ENCODE measurements around the gene RPS6KL1.

The RPS6KL1 gene

GRCh38 chr14:74961238-74961911 lies 38.3 kb upstream of the RPS6KL1 start:
- DNase-seq (ENCODE audit: insufficient read length, low spot score) (no peak), FAIRE-seq (no peak)
- no peak for TF ChIP-seq SPI1 (IDR thresholded peaks at IDR 0.05; ENCODE audit: low read depth, low read length)
- TF ChIP-seq POLR2AphosphoS5 (IDR thresholded peaks at IDR 0.05; ENCODE audit: low read depth, low read length) = no peak
- no peak for TF ChIP-seq POLR2A (IDR thresholded peaks at IDR 0.05; ENCODE audit: low read depth, low read length)
- TF ChIP-seq PAX5 (IDR thresholded peaks at IDR 0.05; ENCODE audit: insufficient read depth, low read length, severe bottlenecking) = no peak
- TF ChIP-seq TAF1 (IDR thresholded peaks at IDR 0.05; ENCODE audit: low read depth, low read length) = no peak
- TF ChIP-seq POU2F2 (IDR thresholded peaks at IDR 0.05; ENCODE audit: low read depth, low read length) = no peak

- no peak for TF ChIP-seq SPI1 (IDR thresholded peaks at IDR 0.05; ENCODE audit: low read depth, low read length)
- no peak for TF ChIP-seq TAF1 (IDR thresholded peaks at IDR 0.05; ENCODE audit: low read depth, low read length)
- no peak for TF ChIP-seq PAX5 (IDR thresholded peaks at IDR 0.05; ENCODE audit: insufficient read depth, low read length, severe bottlenecking)
- no peak for TF ChIP-seq POU2F2 (IDR thresholded peaks at IDR 0.05; ENCODE audit: low read depth, low read length)
- TF ChIP-seq POLR2AphosphoS5 (IDR thresholded peaks at IDR 0.05; ENCODE audit: low read depth, low read length) = no peak
- TF ChIP-seq POLR2A (IDR thresholded peaks at IDR 0.05; ENCODE audit: low read depth, low read length) = no peak
- DNase-seq (ENCODE audit: insufficient read length, low spot score) = no peak
- no peak for FAIRE-seq
These were observed 37.7 kb upstream of the RPS6KL1 start for GRCh38 chr14:74960736-74961135.

GRCh38 chr14:74959596-74960180 lies 36.6 kb upstream of the RPS6KL1 start:
- DNase-seq (ENCODE audit: insufficient read length, low spot score) (no peak), FAIRE-seq (no peak)
- TF ChIP-seq POU2F2 (IDR thresholded peaks at IDR 0.05; ENCODE audit: low read depth, low read length) = no peak
- peak; percentile 49; the same call in 1 of the 2 replicates for TF ChIP-seq SPI1 (IDR thresholded peaks at IDR 0.05; ENCODE audit: low read depth, low read length)

GRCh38 chr14:74956280-74957072 lies 33.4 kb upstream of the RPS6KL1 start:
- DNase-seq (ENCODE audit: insufficient read length, low spot score) (no peak), FAIRE-seq (no peak)
- no peak for TF ChIP-seq POLR2A (IDR thresholded peaks at IDR 0.05; ENCODE audit: low read depth, low read length)
- TF ChIP-seq TAF1 (IDR thresholded peaks at IDR 0.05; ENCODE audit: low read depth, low read length) = no peak
- TF ChIP-seq SPI1 (IDR thresholded peaks at IDR 0.05; ENCODE audit: low read depth, low read length) = no peak
- TF ChIP-seq PAX5 (IDR thresholded peaks at IDR 0.05; ENCODE audit: insufficient read depth, low read length, severe bottlenecking) = no peak
- TF ChIP-seq POU2F2 (IDR thresholded peaks at IDR 0.05; ENCODE audit: low read depth, low read length) = no peak
- TF ChIP-seq POLR2AphosphoS5 (IDR thresholded peaks at IDR 0.05; ENCODE audit: low read depth, low read length) = no peak

GRCh38 chr14:74956027-74956279 lies 32.9 kb upstream of the RPS6KL1 start:
- TF ChIP-seq POLR2AphosphoS5 (IDR thresholded peaks at IDR 0.05; ENCODE audit: low read depth, low read length) (no peak), POU2F2 (IDR thresholded peaks at IDR 0.05; ENCODE audit: low read depth, low read length) (no peak), TAF1 (IDR thresholded peaks at IDR 0.05; ENCODE audit: low read depth, low read length) (no peak), SPI1 (IDR thresholded peaks at IDR 0.05; ENCODE audit: low read depth, low read length) (no peak), PAX5 (IDR thresholded peaks at IDR 0.05; ENCODE audit: insufficient read depth, low read length, severe bottlenecking) (no peak), POLR2A (IDR thresholded peaks at IDR 0.05; ENCODE audit: low read depth, low read length) (no peak)
- FAIRE-seq (no peak), DNase-seq (ENCODE audit: insufficient read length, low spot score) (no peak)

- TF ChIP-seq TAF1 (IDR thresholded peaks at IDR 0.05; ENCODE audit: low read depth, low read length) (no peak), PAX5 (IDR thresholded peaks at IDR 0.05; ENCODE audit: insufficient read depth, low read length, severe bottlenecking) (no peak), POU2F2 (IDR thresholded peaks at IDR 0.05; ENCODE audit: low read depth, low read length) (no peak), POLR2AphosphoS5 (IDR thresholded peaks at IDR 0.05; ENCODE audit: low read depth, low read length) (no peak), SPI1 (IDR thresholded peaks at IDR 0.05; ENCODE audit: low read depth, low read length) (no peak), POLR2A (IDR thresholded peaks at IDR 0.05; ENCODE audit: low read depth, low read length) (no peak)
- peak; percentile 9 for FAIRE-seq
- DNase-seq (ENCODE audit: insufficient read length, low spot score) = no peak
These were observed 32.4 kb upstream of the RPS6KL1 start, which contains the start of gene PGF for GRCh38 chr14:74955229-74956026. Gene PGF, minus strand, starts transcription at chr14:74955597. Its CDS starts 355 bp downstream, at chr14:74955242.

GRCh38 chr14:74954947-74955228 lies 31.8 kb upstream of the RPS6KL1 start:
- DNase-seq (ENCODE audit: insufficient read length, low spot score) = no peak
- no peak for TF ChIP-seq TAF1 (IDR thresholded peaks at IDR 0.05; ENCODE audit: low read depth, low read length)
- no peak for TF ChIP-seq POU2F2 (IDR thresholded peaks at IDR 0.05; ENCODE audit: low read depth, low read length)
- TF ChIP-seq POLR2AphosphoS5 (IDR thresholded peaks at IDR 0.05; ENCODE audit: low read depth, low read length) = no peak
- no peak for TF ChIP-seq SPI1 (IDR thresholded peaks at IDR 0.05; ENCODE audit: low read depth, low read length)
- no peak for TF ChIP-seq PAX5 (IDR thresholded peaks at IDR 0.05; ENCODE audit: insufficient read depth, low read length, severe bottlenecking)
- FAIRE-seq = no peak

GRCh38 chr14:74954232-74954946 lies 31.3 kb upstream of the RPS6KL1 start:
- FAIRE-seq = no peak
- no peak for DNase-seq (ENCODE audit: insufficient read length, low spot score)
- no peak for TF ChIP-seq POLR2AphosphoS5 (IDR thresholded peaks at IDR 0.05; ENCODE audit: low read depth, low read length)
- no peak for TF ChIP-seq PAX5 (IDR thresholded peaks at IDR 0.05; ENCODE audit: insufficient read depth, low read length, severe bottlenecking)
- no peak for TF ChIP-seq POU2F2 (IDR thresholded peaks at IDR 0.05; ENCODE audit: low read depth, low read length)
- TF ChIP-seq POLR2A (IDR thresholded peaks at IDR 0.05; ENCODE audit: low read depth, low read length) = no peak
- TF ChIP-seq TAF1 (IDR thresholded peaks at IDR 0.05; ENCODE audit: low read depth, low read length) = no peak
- TF ChIP-seq SPI1 (IDR thresholded peaks at IDR 0.05; ENCODE audit: low read depth, low read length) = no peak

Data from GM12891 (cell line).